ENCODE measurements around the gene SEC11C. TPM values are rescaled to one million over a fixed set of nuclear protein-coding genes. Genes with fewer than 3 reads are reported as not detected.

The SEC11C gene
- total and polyA plus RNA-seq, 2 experiments from 2014 or later, result 103 to 230 TPM

DNA sequence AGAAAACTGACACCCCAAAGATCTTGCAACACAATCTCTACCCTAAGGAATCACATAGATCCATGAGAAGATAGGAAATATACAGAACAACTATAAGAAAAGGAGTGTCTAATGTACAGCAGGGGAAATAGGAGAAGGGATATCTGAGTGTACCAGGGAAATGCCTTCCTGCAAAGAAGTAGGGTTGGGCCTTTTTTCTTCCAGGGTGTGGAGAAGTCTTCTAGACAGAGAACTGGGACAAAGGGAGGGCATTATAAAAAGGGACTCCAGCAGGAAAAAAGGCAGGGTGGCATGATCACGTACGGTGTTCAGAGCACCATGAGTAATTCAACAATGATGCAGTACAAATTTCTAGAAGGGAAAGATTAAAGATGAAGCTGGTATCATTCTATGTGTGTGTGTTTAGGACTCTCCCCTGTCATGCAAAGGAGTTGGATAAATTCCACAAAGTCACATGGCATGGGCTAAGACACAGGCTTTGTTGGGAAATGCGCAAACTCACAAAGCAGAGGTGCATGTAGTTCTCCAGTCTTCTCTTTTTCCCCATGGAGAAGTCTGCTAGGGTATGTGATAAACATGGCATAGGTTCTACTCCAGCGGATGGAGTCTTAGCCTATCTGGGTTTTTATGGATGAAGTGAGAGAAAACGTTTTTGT, 6.7 kb upstream of the SEC11C start:
- no peak overlapping the region for H3K4me2 ChIP-seq
- no peaks in the 10 kb centered on the region for H3K9me2 ChIP-seq (replicated peaks; ENCODE audit: insufficient read depth)
- no peak overlapping the region for H2AFZ ChIP-seq
- no peaks in the 10 kb centered on the region for H3K4me1 ChIP-seq (ENCODE audit: insufficient read depth)
- H3K4me3 ChIP-seq, result no peak overlapping the region
- no peaks in the 10 kb centered on the region for H4K20me1 ChIP-seq (ENCODE audit: insufficient read depth, poor library complexity, severe bottlenecking)
- TF ChIP-seq EZH2phosphoT487 (IDR thresholded peaks at IDR 0.05; ENCODE audit: low read depth, severe bottlenecking, unreplicated experiment), result no peak
- no peak for TF ChIP-seq EZH2 (IDR thresholded peaks at IDR 0.05; ENCODE audit: borderline replicate concordance)
- no peak for TF ChIP-seq CTCF (IDR thresholded peaks at IDR 0.05; ENCODE audit: poor library complexity)
- peaks cover 72% of the 10 kb centered on the region for H3K27me3 ChIP-seq
- H3K36me3 ChIP-seq (replicated peaks; ENCODE audit: insufficient read depth, low read depth), result no peaks in the 10 kb centered on the region
- no peaks in the 10 kb centered on the region for H3K9me3 ChIP-seq (ENCODE audit: low read depth)
- DNase-seq (ENCODE audit: low spot score), result no peak
- H3K27ac ChIP-seq, result no peak overlapping the region
- WGBS (ENCODE audit: low lambda C conversion rate, missing lambda C conversion rate), result 66% methylated on average over 5 of the region's 5 CpGs
- H3K79me2 ChIP-seq, result no peaks in the 10 kb centered on the region

- H3K9me2 ChIP-seq (replicated peaks; ENCODE audit: insufficient read depth), result no peaks in the 10 kb centered on the region
- H3K36me3 ChIP-seq (replicated peaks; ENCODE audit: insufficient read depth, low read depth), result no peaks in the 10 kb centered on the region
- H4K20me1 ChIP-seq (ENCODE audit: insufficient read depth, poor library complexity, severe bottlenecking), result no peaks in the 10 kb centered on the region
- 0% methylated on average over 13 of the region's 15 CpGs for WGBS (ENCODE audit: low lambda C conversion rate, missing lambda C conversion rate)
- peak; percentile 94 for DNase-seq (ENCODE audit: low spot score)
- H3K79me2 ChIP-seq, result peaks cover 27% of the 10 kb centered on the region
- H3K27me3 ChIP-seq, result peaks cover 15% of the 10 kb centered on the region
- H2AFZ ChIP-seq, result no peak overlapping the region
- no peaks in the 10 kb centered on the region for H3K9me3 ChIP-seq (ENCODE audit: low read depth)
- peak overlapping the region; percentile 88 for H3K27ac ChIP-seq
- TF ChIP-seq CTCF (IDR thresholded peaks at IDR 0.05; ENCODE audit: poor library complexity) (no peak), EZH2phosphoT487 (IDR thresholded peaks at IDR 0.05; ENCODE audit: low read depth, severe bottlenecking, unreplicated experiment) (no peak)
- peak overlapping the region; percentile 61 for H3K4me2 ChIP-seq
- H3K4me1 ChIP-seq (ENCODE audit: insufficient read depth), result peaks cover 9% of the 10 kb centered on the region
- H3K4me3 ChIP-seq, result peak overlapping the region; percentile 28
Measured at GRCh38 chr18:59139291-59139614, 431 bp upstream of the SEC11C start.

- WGBS (ENCODE audit: low lambda C conversion rate, missing lambda C conversion rate), result 4% methylated on average over 16 of the region's 16 CpGs
- Histone ChIP-seq H3K27me3 (peaks cover 5% of the 10 kb centered on the region), H3K9me3 (ENCODE audit: low read depth) (no peaks in the 10 kb centered on the region), H3K36me3 (replicated peaks; ENCODE audit: insufficient read depth, low read depth) (no peaks in the 10 kb centered on the region), H3K9me2 (replicated peaks; ENCODE audit: insufficient read depth) (no peaks in the 10 kb centered on the region), H3K4me1 (ENCODE audit: insufficient read depth) (peaks cover 9% of the 10 kb centered on the region), H3K79me2 (peaks cover 38% of the 10 kb centered on the region), H2AFZ (peak overlapping the region; percentile 74), H3K4me2 (peak overlapping the region; percentile 95), H3K27ac (peak overlapping the region; percentile 19), H4K20me1 (ENCODE audit: insufficient read depth, poor library complexity, severe bottlenecking) (no peaks in the 10 kb centered on the region), H3K4me3 (peak overlapping the region; percentile 70)
- TF ChIP-seq CTCF (IDR thresholded peaks at IDR 0.05; ENCODE audit: poor library complexity), result no peak
- no peak for TF ChIP-seq EZH2phosphoT487 (IDR thresholded peaks at IDR 0.05; ENCODE audit: low read depth, severe bottlenecking, unreplicated experiment)
- no peak for TF ChIP-seq EZH2 (IDR thresholded peaks at IDR 0.05; ENCODE audit: borderline replicate concordance)
- peak; percentile 69 for DNase-seq (ENCODE audit: low spot score)
Measured at GRCh38 chr18:59140302-59140885, 710 bp downstream of the SEC11C start.
